Uterus (tissue), 4 donors: ENCODE measurements around the gene HNRNPL. TPM values are rescaled to one million over a fixed set of nuclear protein-coding genes. Genes with fewer than 3 reads are reported as not detected.

Experiments
- DNase-seq, 2 donors: peaks; one replicate each; pipeline ENCODE4 v3.0.0-alpha.2; 2019 to 2020
- H3K27ac ChIP-seq, 2 donors: fragments of 200-600 bp; sonication (generic); 1 replicate in 1 of 2; 2 replicates in 1 of 2; pipeline ENCODE4 v1.5.1; 2016 to 2018
- H3K27me3 ChIP-seq, 2 donors: fragments of 200-600 bp; sonication (generic); one replicate each; pipeline ENCODE4 v1.5.1; 2018 to 2019; ENCODE audit warnings: control low read depth in 1 of 2
- H3K36me3 ChIP-seq, 2 donors: fragments of 200-600 bp; sonication (generic); one replicate each; pipeline ENCODE4 v1.5.1; 2019; ENCODE audit warnings: control low read depth in 1 of 2
- H3K4me1 ChIP-seq, 2 donors: fragments of 200-600 bp; sonication (generic); one replicate each; pipeline ENCODE4 v1.5.1; 2018 to 2019; ENCODE audit warnings: control low read depth in 1 of 2
- H3K4me3 ChIP-seq, 2 donors: fragments of 200-600 bp; sonication (generic); 1 replicate in 1 of 2; 2 replicates in 1 of 2; pipeline ENCODE4 v1.5.1; 2018 to 2019; ENCODE audit warnings: mild to moderate bottlenecking in 1 of 2
- H3K9me3 ChIP-seq, 2 donors: fragments of 200-600 bp; sonication (generic); one replicate each; pipeline ENCODE4 v1.5.1; 2019; ENCODE audit warnings: control low read depth in 1 of 2
- CTCF ChIP-seq, 4 experiments: fragments of 200-600 bp in 2 of 4; fragments of 450-650 bp in 2 of 4; sonication (generic) in 2 of 4; IDR thresholded peaks; one replicate each; pipeline ENCODE4 v1.5.1; 2016 to 2019; ENCODE audit warnings: antibody characterized with exemption in 4 of 4, mild to moderate bottlenecking in 2 of 4, moderate library complexity in 1 of 4
- POLR2A ChIP-seq, 2 donors: fragments of 450-650 bp; IDR thresholded peaks; one replicate each; pipeline ENCODE4 v1.6.1; 2016; ENCODE audit warnings: antibody characterized with exemption in 2 of 2, mild to moderate bottlenecking in 1 of 2, moderate library complexity in 1 of 2
- intact Hi-C: fragments of 100-400 bp; cut with DNase I; formaldehyde crosslinking; loops from one replicate; pipeline ENCODE4 v1.15.1; 2023; ENCODE audit warnings: low total_unique reads
- total RNA-seq, 4 donors: library from RNA; depleted of rRNA in 3 of 4; stranded (reverse); fragments of >200 nt in 3 of 4; gene quantifications; one replicate each; pipeline versions ENCODE4 v1.1.0 to v1.2.4, GENCODE V29; 2014 to 2023
- donor health status: DM: yes; HTN: yes; CAD: no.

HNRNPL gene
- total RNA-seq, 4 donors from 2014 or later = 65.8 to 353 (median 177) TPM

DNA sequence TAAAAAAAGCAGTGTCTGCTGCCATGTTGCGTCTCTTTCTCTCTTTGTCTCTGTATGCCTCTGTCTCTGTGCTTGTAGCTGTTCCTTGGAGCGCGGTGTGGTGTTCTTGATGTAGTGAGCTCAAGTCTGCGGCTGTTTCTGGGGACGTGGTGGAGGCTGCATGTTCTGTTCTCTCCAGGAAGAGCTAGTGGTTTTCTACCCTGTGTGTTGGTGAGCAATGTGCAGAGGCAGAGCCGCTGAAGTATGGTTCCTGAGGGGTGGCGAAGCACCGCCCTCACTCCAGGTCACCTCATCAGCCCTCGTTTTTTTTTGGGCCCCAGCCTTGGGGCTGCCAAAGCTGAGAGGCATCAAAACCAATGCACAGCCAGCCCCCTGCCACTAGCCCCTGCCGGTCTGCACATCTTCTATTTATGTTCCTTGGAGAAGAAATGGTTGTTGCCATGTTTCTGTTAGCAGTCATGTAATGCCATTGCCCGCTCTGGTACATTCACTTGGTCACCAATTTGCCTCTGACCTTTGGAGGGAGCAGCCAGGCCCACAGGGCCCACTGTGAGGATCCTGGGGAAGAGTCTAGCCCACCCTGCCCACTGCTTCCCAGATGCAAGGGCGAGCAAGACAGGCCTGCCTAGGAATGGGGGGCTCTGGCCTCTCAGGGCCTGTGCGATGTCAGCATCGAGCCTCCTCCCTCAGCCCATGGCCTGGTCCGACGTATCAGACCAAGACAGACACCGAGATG is 7.2 kb downstream of the HNRNPL start:
- TF ChIP-seq POLR2A (IDR thresholded peaks at IDR 0.05) = no peak
- no peak overlapping the region for H3K4me3 ChIP-seq
- H3K27me3 ChIP-seq = no peaks in the 10 kb centered on the region
- no peaks in the 10 kb centered on the region for H3K9me3 ChIP-seq
- intact Hi-C loops = no loop called here
- no peak overlapping the region for H3K27ac ChIP-seq
- DNase-seq = no peak
- peaks cover 7 to 9% of the 10 kb centered on the region in 2 donors for H3K4me1 ChIP-seq
- H3K36me3 ChIP-seq = no peaks in the 10 kb centered on the region

DNA sequence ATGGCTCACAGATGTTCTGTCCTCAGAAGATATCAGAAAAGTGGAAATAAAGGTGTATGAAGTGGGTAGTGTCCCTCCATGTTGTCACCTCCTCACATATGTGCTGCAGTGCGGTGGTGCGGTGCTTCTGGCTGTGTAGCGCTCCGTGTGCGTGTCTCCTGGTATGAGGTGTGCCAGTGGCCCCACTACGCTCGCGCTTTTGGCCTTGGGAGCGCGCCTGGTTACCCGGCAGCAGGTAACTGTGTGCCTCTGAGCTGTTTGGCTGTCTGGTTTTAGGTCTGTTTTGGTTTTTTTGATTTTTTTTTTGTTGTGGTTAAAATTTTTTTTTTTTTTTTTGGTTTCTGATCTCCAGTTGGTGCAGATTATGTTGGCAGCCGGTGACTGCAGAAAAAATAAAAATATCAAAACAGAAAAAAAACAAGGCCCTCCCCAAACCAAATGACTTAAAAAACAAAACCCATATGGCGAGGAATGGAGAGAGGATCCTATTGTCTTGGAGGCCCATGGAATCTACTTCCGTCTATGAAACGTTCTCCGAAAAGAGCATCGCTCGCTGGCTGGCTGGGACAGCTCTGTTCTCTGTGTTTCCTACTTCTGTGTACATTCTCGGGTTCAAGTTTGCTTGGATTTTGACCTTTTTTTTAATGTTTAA is 7.9 kb downstream of the HNRNPL start:
- no peaks in the 10 kb centered on the region for H3K36me3 ChIP-seq
- intact Hi-C loops = no loop called here
- TF ChIP-seq CTCF (IDR thresholded peaks at IDR 0.05) = no peak
- peaks cover 0 to 3% of the 10 kb centered on the region in 2 donors for H3K4me1 ChIP-seq
- no peak for DNase-seq
- no peaks in the 10 kb centered on the region for H3K27me3 ChIP-seq
- no peak overlapping the region for H3K27ac ChIP-seq
- no peaks in the 10 kb centered on the region for H3K9me3 ChIP-seq
- H3K4me3 ChIP-seq = no peak overlapping the region

DNA sequence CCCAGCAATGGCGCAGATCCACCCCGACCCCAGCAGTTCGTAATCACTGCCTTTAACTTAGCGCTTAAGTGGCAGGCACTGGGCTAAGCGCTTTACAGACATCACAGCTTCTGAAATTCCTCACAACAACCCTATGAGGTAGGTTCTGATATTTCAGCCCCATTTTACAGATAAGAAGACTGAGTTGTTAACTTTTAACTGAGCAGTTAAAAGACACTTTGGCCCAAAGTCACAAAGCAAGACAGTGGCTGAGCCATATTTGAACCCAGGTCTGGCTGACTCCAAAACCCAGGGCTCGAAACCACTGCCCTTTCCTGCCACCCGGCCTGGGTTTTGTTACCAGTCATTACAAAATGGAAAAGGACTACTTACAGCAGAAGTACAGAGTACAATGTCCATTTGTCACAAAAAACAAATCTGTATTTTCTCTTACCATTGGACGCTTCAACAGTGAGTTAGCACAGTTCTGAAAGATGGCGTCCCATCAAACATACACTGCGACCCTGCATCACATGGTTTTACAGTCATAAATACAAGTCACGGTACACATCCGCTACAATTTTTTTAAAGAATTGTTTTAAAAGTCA is 8.5 kb downstream of the HNRNPL start:
- no peak overlapping the region for H3K27ac ChIP-seq
- no peak for DNase-seq
- intact Hi-C loops = no loop called here
- H3K4me1 ChIP-seq = no peaks in the 10 kb centered on the region
- no peaks in the 10 kb centered on the region for H3K36me3 ChIP-seq
- no peak overlapping the region for H3K4me3 ChIP-seq
- no peaks in the 10 kb centered on the region for H3K9me3 ChIP-seq
- no peaks in the 10 kb centered on the region for H3K27me3 ChIP-seq
- TF ChIP-seq CTCF (IDR thresholded peaks at IDR 0.05) (no peak), POLR2A (IDR thresholded peaks at IDR 0.05) (no peak)

GRCh38 chr19:38840583-38840968 is 9.2 kb downstream of the HNRNPL start:
- no peak overlapping the region for H3K4me3 ChIP-seq
- no peaks in the 10 kb centered on the region for H3K4me1 ChIP-seq
- H3K36me3 ChIP-seq = no peaks in the 10 kb centered on the region
- intact Hi-C loops = no loop called here
- H3K27ac ChIP-seq = no peak overlapping the region
- TF ChIP-seq CTCF (IDR thresholded peaks at IDR 0.05) = no peak
- no peak for TF ChIP-seq POLR2A (IDR thresholded peaks at IDR 0.05)
- no peak for DNase-seq
- H3K9me3 ChIP-seq = no peaks in the 10 kb centered on the region
- H3K27me3 ChIP-seq = no peaks in the 10 kb centered on the region

GRCh38 chr19:38839816-38840582 is 9.8 kb downstream of the HNRNPL start:
- Histone ChIP-seq H3K9me3 (no peaks in the 10 kb centered on the region), H3K4me1 (no peaks in the 10 kb centered on the region), H3K36me3 (no peaks in the 10 kb centered on the region), H3K4me3 (no peak overlapping the region), H3K27me3 (no peaks in the 10 kb centered on the region), H3K27ac (no peak overlapping the region)
- intact Hi-C loops = no loop called here
- DNase-seq = no peak
- TF ChIP-seq CTCF (IDR thresholded peaks at IDR 0.05) (no peak), POLR2A (IDR thresholded peaks at IDR 0.05) (no peak)
